Epithelial cell of esophagus (primary cell): ENCODE data around the gene TNS3.

Experiments used
- DNase-seq: peaks from one replicate; pipeline ENCODE4 v3.0.0; 2010; ENCODE audit warnings: low read depth
- H3K4me3 ChIP-seq: 2 replicates; pipeline ENCODE4 v1.5.1; 2011; ENCODE audit warnings: mild to moderate bottlenecking, low read length, control low read depth
- TF ChIP-seq, protein P1 (sequence below): IDR thresholded peaks from 2 replicates; pipeline ENCODE4 v1.5.1; 2011; ENCODE audit warnings: low read depth, mild to moderate bottlenecking, low read length, control low read depth, inconsistent platforms; ENCODE audit not compliant: insufficient read depth; ENCODE audit errors: missing control alignments

The TNS3 gene

DNA sequence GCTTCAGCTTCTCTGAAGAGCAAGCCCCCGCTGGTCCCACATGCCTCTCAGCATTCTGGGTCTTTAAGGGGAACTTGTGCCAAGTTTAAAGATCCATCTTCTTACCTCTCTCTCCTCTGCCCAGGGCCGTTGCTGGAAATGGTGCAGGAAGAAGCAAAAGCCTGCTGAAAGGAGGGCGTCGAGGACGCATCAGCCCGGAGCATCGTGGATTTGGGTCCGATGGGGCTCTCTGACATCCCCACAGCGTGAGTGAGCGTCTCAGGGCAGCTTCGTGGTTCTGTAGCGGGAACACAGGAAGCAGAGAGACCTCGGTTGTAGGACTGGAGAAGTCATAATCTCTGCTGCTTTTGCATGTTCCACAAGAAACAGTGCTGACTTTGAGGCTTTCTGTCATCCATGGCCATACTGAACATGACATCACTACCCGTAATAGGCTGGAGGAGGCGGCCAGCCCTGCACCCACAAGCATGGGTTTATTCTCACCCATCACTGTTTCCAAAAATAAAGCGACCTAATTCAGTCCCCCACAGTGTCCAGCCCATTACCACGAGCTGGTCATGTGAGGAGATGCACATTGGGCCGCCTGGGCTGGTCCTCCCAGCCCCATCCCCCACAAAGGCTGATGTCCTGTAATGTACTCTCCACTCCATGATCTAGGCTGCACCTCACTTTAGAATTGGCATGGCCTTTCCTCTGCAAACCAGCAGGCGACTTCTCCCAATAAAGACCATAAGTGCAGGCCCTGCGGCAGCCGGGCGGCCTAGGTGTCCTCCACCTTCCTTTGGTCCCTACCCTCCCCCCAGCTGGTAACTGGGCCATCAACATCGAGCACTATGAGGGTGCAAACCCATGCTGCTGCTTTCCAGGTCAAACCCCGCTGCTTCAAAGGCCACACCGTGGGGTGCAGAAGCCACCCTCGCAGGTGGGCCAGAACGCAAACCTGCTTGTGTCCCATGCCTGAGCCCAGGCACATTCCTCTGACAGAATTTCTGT, 276.9 kb downstream of the TNS3 start:
- no peak for DNase-seq
- no peak overlapping the region for H3K4me3 ChIP-seq
- TF ChIP-seq, protein P1, sequence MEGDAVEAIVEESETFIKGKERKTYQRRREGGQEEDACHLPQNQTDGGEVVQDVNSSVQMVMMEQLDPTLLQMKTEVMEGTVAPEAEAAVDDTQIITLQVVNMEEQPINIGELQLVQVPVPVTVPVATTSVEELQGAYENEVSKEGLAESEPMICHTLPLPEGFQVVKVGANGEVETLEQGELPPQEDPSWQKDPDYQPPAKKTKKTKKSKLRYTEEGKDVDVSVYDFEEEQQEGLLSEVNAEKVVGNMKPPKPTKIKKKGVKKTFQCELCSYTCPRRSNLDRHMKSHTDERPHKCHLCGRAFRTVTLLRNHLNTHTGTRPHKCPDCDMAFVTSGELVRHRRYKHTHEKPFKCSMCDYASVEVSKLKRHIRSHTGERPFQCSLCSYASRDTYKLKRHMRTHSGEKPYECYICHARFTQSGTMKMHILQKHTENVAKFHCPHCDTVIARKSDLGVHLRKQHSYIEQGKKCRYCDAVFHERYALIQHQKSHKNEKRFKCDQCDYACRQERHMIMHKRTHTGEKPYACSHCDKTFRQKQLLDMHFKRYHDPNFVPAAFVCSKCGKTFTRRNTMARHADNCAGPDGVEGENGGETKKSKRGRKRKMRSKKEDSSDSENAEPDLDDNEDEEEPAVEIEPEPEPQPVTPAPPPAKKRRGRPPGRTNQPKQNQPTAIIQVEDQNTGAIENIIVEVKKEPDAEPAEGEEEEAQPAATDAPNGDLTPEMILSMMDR = no peak

- TF ChIP-seq, protein P1 = no peak
- no peak for DNase-seq
- H3K4me3 ChIP-seq = no peak overlapping the region
Measured at GRCh38 chr7:47303695-47304453, 278.0 kb downstream of the TNS3 start.

DNA sequence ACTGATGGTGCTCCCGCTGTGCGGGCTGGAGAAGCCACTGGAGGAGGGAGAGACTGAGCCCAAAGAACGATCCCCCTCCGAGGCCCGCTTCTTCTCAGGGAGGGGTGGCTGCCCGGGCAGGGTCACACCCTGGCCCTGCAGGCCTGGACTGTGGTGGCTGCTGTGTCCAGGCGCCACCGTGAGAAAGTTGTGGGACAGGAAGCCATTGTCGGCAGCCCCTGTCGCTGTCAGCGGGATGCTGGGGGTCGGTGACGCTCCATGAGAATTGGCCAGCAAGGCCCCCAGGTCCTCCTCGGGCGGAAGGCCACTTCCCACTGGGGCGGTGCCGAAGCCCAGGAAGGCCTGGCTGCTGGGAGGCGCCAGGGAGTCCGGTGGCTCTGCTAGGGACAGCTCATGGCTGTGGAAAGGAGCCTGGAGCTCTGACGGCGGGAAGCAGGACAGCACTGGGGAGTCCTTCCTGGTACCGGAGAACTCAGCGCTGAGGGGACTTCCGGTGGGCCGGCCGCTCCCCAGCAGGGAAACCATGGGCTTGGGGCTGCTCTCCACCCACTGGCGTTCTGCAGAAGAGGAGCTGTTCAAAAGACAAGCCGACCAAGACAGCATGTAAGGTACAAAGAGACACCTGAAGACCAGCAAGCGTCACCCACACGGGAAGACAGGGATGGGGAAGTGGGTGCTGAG, 278.8 kb downstream of the TNS3 start:
- no peak overlapping the region for H3K4me3 ChIP-seq
- no peak for DNase-seq
- TF ChIP-seq, protein P1 = no peak

- DNase-seq = no peak
- TF ChIP-seq, protein P1 = no peak
- H3K4me3 ChIP-seq = no peak overlapping the region
Measured at GRCh38 chr7:47302560-47302959, 279.4 kb downstream of the TNS3 start.

DNA sequence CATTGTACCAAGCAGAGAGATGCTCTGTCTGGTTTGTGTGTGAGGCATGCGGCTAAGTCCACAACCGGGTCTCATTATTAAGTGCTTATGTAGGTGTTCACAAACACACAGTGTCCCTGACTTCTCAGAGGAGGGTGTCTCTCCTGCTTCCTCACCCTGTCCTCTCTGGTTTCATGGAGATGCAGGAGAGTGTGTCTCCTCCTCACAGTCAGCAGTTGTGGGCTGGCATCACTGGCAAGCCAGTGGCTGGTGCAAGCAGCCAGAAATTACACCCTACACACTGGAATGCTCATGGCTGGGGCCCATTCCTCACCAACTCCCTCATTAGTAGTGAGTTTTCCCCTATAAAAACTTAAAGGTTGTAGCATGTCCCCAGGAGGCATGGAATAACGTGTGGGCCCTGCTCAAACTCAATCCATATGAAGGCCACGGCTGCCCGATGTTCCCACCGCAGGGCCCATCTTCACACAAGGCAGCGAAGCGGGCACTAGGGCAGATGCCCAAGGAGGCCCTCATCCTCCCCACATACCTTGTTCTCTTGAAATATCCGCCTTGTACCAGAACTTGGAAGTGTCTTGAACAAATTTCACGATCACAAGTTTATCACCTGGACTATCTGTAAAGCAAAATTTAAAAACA, 280.1 kb downstream of the TNS3 start:
- DNase-seq = no peak
- TF ChIP-seq, protein P1 = no peak
- H3K4me3 ChIP-seq = no peak overlapping the region

GRCh38 chr7:47301105-47301477, 280.8 kb downstream of the TNS3 start:
- TF ChIP-seq, protein P1 = no peak
- no peak for DNase-seq
- H3K4me3 ChIP-seq = no peak overlapping the region
